NCI-H2227 (cell line): ENCODE measurements around the gene UBA1.

Source experiments
- DNase-seq: peaks from one replicate; lab custom pipeline; 2025; ENCODE audit not compliant: unreplicated experiment; lab: John Stamatoyannopoulos, UW

Gene UBA1

GRCh38 chrX:47169726-47170515 is 23.7 kb upstream of the UBA1 start:
- no peak for DNase-seq

DNA sequence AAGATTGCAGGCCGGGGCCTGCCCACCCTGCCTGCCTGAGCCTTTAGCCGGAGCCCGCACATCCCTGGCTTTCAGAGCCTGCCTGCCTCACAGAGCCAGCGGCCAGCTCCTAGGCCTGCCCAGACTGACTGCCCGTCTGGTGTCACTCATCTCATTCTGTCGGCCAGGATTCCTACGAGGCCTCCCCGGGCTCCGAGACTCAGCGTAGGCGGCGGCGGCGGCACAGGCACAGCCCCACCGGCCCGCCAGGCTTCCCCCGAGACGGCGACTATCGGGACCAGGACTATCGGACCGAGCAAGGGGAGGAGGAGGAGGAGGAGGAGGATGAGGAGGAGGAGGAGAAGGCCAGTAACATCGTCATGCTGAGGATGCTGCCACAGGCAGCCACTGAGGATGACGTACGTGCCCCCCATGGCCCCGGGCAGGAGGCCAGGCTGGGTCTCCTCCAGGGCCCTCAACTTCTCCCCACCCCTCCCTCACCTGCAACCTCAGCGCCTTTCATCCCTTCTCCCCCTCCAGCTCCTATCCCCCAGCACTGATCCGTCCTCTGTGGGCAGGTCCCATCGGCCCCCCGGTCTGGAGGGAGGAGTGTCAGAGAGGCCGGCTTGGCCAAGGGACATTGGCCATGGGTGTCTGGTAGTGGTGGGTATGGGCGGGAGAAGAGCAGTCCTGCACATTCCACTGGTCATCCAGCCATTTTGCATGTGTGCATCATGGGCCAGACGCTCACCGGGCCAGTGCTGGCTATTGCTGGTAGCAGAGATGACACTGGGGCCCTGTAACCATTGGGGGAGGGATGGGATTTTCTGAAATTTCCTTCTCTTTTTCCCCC is 22.6 kb upstream of the UBA1 start:
- no peak for DNase-seq

DNA sequence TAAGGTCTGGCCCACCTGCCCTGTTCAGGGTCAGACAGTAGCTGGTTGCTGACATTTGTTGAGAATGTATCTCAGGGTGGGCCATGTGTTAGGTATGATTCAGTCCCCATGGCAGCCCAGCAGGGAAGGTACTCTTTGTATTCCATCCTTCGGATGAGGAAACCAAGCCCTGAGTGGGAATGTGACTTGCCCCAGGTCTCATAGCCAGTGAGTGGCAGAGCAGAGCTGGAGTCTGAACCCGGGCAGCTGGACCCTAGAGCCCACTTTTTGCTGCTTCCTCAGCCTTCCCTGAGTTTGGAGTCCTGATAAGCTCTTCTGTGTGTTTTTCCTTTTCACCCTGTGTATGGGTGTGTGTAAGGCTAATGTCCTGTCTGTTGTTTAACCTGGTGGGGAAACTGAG is 21.6 kb upstream of the UBA1 start:
- DNase-seq: no peak

GRCh38 chrX:47172549-47172948 is 21.1 kb upstream of the UBA1 start:
- DNase-seq: no peak

DNA sequence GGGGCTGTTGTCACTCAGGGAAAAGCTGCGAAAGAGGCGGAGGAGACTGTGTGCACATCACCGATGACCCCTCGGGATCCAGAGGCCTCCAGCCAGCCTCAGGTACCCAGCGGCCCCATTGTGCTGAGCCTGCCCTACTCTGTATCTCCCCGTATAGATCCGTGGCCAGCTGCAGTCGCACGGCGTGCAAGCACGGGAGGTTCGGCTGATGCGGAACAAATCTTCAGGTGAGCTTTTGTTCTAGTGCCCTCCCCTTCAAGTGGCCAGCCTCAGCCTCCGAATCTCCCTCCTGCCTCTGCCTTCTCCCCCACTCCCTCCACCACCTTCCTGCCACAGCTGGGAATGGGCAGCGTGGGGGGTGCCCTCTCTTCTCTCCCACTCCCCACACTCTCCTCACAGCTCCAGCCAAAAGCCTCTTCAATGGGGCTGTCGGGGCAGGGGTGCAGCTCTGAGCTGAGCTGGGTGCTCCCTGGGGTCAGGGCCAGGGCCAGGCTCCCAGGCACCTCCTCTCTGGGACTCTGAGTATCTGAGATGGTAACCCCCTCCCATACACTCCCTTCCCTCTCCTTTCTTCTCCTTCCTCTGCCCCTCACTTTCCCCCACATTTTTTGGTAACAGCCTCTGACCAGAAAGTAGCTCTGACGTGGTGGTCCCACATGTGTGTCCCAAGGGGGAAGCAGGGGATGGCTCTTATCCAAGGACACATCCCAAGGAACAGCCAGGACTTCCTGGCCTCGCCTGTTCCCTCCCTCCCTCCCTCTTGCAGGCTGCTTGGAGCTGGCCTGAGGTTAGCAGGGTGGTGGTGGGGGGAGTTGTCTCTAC is 20.4 kb upstream of the UBA1 start:
- no peak for DNase-seq

DNA sequence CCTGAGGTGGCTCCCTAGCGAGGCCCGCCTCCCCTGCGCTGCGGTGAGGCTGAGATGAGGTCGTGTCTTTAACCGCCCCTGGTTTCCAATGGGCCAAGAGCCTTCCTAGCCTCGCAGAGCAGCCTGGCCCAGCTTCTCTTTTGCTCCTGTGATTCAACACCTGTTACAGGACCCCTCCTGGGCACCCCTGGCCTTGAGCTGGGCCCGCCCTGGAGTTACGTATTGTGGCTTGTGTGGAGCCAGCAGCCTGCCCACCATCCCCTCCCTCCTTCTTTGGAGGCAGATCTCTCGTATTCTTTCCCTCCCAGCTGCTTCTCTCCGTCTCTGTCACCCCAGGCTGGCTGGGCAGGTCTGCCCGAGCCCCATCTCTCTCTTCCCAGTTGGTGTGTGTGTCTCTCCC is 19.3 kb upstream of the UBA1 start:
- DNase-seq: no peak

- DNase-seq: no peak
These were observed 18.6 kb upstream of the UBA1 start for GRCh38 chrX:47174846-47175587.

GRCh38 chrX:47175588-47175980 is 18.0 kb upstream of the UBA1 start:
- DNase-seq: no peak

DNA sequence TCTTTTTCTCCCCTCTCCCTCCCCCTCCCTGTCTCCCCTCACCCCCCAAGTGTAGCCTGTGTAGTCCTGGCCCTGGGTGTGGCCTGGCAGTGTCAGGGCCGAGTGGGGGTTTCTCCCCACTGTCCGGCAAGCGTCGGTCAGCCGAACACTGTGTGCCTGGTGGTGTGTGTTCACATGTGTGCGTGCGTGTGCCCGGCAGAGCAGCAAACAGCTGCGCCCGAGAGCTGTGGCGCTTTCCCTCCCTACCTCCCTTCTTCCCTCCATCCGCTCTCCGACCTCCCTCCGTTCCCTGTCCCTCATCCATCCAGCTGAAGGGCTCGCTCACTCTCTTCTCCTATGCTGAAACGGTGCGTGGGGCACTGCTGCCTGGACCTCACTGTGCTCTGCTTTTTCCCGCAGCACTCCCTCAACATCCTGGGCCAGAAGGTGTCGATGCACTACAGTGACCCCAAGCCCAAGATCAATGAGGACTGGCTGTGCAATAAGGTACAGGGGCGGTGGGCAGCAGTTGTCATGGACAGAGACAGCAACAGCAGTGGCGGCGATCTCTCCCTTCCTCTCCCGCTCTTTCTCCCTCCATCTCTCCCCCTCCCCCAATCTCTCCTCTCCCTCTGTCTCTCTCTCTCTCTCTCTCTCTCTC is 17.4 kb upstream of the UBA1 start:
- no peak for DNase-seq

DNA sequence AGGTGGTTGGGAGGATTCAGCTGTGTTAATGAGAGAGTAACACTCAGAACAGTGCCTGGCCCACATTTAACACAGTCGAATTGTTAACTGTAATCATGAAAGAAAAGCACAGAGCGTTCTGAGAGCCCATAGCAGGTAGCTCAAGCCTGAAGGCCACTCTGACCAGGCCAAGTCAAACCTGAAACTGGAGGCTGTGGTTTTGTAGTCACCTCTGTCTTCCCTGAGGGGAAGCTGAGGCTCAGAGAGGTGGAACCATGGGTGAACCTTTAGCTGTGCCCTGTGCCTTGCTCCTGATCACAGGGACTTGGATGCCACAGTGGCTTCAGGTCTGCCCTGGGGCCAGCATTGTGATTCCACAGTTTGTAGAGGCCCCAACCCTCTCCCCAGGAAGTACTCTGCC is 16.6 kb upstream of the UBA1 start:
- DNase-seq: no peak

GRCh38 chrX:47178337-47178736 is 15.3 kb upstream of the UBA1 start:
- no peak for DNase-seq

GRCh38 chrX:47179221-47179927 is 14.3 kb upstream of the UBA1 start:
- DNase-seq: no peak

DNA sequence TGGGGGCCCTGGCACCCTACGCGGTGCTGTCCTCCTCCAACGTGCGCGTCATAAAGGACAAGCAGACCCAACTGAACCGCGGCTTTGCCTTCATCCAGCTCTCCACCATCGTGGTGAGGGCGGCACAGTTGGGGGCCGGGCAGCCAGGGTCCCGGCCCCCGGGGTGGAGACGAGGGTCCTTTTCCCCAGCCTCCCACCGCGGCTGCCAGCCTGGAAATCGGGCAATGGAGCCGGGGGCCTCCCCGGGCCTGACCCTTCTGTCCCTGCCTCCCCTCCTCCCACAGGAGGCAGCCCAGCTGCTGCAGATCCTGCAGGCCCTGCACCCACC is 13.7 kb upstream of the UBA1 start:
- DNase-seq: no peak

GRCh38 chrX:47180346-47180745 is 13.3 kb upstream of the UBA1 start:
- no peak for DNase-seq

DNA sequence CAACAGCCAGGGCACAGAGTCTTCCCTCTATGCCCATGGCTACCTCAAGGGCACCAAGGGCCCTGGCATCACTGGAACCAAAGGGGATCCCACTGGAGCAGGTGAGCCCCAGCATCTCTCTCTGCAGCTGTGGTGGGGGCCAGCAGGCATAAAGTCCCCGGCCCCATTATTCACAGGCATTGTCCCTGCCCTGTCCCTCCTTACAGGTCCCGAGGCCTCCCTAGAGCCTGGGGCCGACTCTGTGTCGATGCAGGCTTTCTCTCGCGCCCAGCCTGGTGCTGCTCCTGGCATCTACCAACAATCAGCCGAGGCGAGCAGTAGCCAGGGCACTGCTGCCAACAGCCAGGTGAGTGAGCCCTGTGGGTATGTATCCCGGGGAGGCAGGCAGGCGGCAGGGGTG is 12.3 kb upstream of the UBA1 start:
- no peak for DNase-seq

DNA sequence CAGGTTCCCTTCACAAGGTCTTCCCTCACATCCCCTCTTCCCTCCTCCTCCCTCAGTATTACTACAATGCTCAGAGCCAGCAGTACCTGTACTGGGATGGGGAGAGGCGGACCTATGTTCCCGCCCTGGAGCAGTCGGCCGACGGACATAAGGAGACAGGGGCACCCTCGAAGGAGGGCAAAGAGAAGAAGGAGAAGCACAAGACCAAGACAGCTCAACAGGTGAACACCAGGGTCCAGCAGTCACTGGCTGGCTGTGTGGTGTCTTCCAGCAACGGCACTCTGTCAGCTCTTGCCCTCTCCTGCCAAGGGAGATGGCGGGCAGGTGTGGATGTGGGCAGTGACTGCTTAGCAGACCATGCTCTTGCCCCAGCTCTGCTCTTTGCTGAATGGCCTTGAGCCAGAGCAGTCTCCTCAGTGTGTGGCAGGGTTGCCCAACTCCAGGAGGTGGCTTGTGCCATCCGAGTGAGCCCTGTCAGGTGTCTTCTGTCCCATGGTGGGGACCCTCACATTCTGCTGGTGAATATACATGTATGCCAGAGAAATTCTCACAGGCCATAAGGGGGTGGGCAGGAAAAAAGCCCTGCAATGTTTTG is 11.4 kb upstream of the UBA1 start:
- no peak for DNase-seq

DNA sequence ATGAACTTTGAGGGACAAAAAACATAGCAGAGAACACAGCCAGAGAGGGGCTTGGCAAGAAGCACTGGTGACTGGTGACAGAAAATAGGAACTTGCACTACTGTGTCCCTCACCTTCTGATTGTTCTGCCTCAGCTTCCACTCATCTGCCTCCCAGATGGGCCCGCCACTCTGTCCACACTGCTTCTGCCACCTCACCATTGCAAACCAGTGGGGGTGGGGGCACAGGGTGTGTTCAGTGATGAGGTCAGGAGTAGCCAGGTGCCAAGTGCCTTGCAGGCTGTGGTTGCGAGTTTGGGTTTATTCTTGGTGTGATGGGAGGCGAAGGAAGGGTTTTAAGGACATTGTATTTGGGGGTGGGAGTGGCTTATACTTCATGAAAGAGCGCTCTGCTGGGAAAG is 9.1 kb upstream of the UBA1 start:
- DNase-seq: no peak

DNA sequence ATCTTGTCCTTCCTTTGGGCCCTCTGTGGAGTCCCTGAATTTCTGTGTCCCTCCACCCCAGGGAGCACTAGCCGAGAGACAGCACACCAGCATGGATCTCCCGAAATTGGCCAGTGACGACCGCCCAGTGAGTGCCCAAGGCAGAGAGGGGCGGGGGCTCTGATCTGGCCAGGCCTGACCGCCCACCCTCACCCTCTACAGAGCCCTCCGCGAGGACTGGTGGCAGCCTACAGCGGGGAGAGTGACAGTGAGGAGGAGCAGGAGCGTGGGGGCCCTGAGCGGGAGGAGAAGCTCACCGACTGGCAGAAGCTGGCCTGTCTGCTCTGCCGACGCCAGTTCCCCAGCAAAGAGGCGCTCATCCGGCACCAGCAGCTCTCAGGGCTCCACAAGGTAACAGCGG is 8.4 kb upstream of the UBA1 start:
- no peak for DNase-seq

- no peak for DNase-seq
These were observed 7.4 kb upstream of the UBA1 start for GRCh38 chrX:47186096-47186740.
